KG1 (cell line): ENCODE measurements around the gene ACP6.

Source experiments
- DNase-seq: peaks from one replicate; lab custom pipeline; 2025; lab: John Stamatoyannopoulos, UW

Gene ACP6

DNA sequence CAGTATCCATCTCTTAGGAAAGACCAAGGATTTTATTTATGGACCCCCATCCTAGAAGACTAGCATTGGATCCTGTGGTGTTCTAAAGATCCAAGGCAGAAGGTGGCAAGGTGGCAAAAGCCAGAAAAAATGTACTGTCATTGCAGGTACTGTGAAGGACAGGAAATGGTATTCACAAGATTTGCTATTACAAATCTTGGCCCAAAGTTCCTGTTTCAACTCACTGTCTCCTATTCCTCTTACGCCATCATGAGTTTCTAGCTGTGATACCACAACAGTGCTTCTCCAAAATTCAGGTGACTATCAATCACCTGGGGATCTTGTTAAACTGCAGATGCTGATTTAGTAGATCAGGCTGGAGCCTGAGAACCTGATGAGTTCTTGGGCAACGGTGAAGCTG lies 21.4 kb downstream of the ACP6 start:
- DNase-seq, result no peak

GRCh38 chr1:147647796-147648633 lies 22.3 kb downstream of the ACP6 start:
- no peak for DNase-seq

- DNase-seq, result no peak
These were observed 26.4 kb downstream of the ACP6 start for GRCh38 chr1:147643974-147644373.

DNA sequence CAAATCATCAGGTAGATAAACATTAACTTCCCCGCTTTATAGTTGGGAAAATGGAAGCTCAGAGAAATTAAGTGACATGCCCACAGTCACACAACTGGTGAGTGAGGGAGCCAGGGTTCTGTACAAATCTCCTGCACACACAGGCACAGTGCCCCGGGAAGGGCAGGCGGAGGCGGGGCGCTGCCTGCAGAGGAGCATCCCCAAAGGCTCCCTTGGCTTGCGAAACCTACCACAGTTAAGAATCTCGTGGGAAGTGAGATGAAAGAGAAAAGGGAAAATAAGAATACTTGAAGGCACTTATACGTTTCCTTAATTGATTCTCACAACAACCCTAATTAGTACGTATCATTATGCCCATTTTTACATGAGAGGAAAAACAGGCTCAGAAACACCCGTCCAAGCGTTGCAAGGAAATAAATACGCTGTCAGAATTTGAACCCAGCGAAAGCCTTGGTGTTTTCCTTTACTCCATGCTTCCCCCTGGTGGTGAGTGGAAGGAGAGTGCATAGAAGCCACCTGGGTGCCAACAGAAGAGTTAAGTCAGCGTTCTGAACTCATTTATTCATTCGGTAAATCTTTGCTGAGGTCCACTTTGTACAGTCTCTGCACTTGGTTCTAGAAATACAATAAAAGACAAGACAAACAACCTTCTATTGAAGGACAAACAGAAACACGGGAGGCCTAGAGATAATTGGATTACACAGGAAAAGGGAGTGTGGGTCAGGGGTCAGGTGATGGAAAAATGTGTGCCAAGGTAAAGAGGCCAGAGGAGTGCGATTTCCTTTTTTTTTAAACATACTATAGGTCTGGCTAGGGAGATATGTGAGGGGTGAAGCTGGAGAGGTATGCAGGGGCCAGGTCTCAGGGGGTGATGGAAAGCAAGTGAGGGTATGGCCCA lies 28.4 kb downstream of the ACP6 start:
- no peak for DNase-seq

GRCh38 chr1:147641291-147641690 lies 29.0 kb downstream of the ACP6 start:
- no peak for DNase-seq

DNA sequence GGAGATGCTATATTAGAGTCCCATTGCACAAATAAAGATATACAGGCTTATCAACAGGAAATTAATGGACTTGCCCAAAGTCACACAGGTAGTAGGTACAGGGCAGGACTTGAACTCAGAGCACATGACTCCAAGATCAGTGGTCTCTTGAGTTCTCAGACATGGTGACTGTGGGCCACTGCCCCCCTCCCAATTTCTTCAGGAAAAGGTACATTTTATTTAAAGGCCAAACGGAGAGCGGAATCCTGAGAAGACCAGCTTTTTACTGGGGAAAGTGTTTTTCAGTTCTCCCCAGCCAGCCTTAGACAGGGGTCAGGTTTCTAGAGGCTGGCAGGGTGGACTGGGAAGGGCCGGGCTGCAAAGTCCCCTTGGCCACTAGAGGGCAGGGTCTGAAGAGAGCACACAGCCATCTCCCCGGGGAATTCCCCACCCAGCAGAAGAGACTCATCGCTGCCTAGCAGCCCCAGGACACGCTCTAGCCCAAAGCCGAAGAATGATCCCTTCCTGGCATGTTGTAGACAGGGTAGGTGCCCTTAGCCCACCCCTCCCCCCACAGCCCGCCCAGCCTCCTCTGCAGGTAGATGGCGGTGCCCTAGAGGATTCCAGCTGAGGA lies 29.7 kb downstream of the ACP6 start:
- DNase-seq, result no peak

DNA sequence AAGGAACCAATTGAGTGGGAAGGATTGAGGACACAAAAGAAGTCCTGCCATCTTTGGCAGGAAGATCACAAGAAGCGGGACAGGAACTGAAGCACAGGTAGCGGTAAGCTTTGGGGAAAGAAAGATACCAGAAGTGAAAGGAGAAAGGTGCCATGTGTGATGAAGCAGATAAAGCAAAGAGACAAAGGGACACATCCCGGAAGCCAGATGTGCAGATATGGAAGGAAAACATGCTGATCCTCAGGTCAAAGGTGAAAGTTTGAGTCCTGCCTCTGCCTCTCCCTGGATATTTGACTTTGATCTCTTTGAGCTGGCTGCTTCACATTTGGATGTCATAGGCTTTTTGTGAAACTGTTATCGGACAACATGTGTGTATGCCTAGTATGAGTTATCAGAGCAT lies 34.0 kb downstream of the ACP6 start:
- DNase-seq, result no peak

GRCh38 chr1:147635342-147635741 lies 35.0 kb downstream of the ACP6 start:
- no peak for DNase-seq

DNA sequence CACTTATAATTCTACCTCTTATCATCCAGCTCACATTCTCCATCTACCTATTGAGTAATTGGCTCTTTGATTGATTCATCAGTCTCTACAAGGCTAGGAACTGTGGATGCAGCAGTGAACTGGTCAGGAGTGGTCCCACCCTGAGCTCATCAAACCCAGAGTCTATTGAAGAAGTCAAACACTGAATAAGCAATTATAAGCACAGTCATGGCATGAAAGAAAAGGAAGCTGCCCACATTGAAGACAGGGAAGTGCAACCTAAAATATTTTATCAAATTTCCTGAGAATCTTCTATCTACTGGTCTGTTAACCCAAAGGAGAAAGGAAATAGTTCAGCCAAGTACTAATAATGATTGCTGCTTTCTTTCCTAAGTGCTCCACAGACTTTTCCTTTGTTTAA lies 35.7 kb downstream of the ACP6 start:
- no peak for DNase-seq

DNA sequence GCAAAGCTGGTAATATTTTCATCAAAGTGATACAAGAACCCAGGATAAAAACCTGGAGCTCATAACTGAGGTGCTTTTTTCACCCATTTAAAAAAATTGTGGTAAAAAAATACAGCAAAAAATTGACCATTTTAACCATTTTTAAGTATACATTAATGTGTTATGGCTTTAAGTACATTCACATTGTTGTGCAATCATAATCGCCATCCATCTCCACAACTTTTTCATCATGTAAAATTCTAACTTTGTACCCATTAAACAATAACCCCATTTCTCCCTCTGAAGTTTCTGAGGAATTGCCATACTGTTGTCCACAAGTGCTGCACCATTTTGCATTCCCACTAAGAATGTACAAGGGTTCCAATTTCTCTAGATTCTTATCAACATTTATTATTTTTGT lies 36.6 kb downstream of the ACP6 start:
- no peak for DNase-seq

- no peak for DNase-seq
These were observed 38.5 kb downstream of the ACP6 start for GRCh38 chr1:147631839-147632238.

- no peak for DNase-seq
These were observed 39.9 kb downstream of the ACP6 start for GRCh38 chr1:147630447-147630846.

GRCh38 chr1:147630022-147630421 lies 40.3 kb downstream of the ACP6 start:
- DNase-seq, result no peak

DNA sequence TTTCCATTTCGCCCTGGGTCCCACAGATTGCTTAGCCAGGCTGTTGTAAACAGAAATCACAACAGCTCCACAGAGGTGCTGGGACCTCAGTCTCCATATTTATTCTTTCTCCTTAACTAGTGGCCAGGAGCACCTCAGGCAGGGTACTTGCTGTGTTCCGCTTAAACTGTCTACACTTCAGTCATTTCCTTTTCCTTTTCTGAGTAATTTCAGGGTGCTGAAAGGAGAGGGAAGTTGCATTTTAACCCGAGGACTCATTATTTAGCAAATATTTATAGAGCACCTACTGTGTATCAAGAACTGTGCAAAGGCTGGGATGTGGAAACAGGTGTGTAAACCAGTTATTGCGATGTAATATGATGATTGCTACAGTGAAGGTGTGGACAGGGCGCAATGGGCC lies 41.9 kb downstream of the ACP6 start:
- DNase-seq, result no peak

- peak; percentile 17 for DNase-seq
These were observed 42.8 kb downstream of the ACP6 start for GRCh38 chr1:147627435-147628110.

GRCh38 chr1:147626739-147627138 lies 43.6 kb downstream of the ACP6 start:
- no peak for DNase-seq

- no peak for DNase-seq
These were observed 44.0 kb downstream of the ACP6 start for GRCh38 chr1:147626291-147626690.

DNA sequence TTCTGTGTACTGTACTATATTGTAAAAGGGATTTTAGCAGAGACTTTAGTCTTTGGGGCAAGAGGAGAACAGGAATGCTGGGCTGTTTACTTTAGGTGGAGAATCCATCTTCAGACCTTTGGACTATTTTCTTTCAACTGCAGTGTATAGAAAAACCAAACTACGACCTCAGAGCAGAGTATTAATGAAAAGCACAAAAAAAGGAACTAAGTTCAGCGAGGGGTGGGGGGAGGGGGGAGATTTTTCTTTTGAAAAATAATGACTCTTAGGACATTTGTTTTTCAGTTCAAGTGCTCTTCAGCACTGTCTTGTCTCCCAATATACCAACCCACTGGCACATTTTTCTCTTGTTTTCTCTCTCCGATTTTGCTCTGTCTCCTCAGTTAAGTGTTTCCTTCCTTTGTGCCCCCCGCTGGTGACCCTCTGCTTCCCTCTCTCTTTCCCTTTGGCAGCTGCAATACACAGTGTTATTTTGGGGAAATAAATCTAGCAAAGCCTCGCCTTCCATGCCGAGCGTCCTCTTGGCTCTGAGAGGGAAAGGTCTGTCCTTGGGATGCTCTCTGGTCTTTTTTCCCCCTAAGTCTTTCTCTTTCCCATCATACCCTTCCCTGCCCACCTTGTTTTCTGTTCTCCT lies 44.8 kb downstream of the ACP6 start:
- DNase-seq, result peak; percentile 15

- no peak for DNase-seq
These were observed 45.8 kb downstream of the ACP6 start for GRCh38 chr1:147624529-147624928.

DNA sequence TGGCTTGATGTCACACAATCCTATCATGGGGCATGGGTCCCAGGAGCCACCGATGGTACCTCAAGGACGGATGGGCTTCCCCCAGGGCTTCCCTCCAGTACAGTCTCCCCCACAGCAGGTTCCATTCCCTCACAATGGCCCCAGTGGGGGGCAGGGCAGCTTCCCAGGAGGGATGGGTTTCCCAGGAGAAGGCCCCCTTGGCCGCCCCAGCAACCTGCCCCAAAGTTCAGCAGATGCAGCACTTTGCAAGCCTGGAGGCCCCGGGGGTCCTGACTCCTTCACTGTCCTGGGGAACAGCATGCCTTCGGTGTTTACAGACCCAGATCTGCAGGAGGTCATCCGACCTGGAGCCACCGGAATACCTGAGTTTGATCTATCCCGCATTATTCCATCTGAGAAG lies 46.3 kb downstream of the ACP6 start:
- no peak for DNase-seq

DNA sequence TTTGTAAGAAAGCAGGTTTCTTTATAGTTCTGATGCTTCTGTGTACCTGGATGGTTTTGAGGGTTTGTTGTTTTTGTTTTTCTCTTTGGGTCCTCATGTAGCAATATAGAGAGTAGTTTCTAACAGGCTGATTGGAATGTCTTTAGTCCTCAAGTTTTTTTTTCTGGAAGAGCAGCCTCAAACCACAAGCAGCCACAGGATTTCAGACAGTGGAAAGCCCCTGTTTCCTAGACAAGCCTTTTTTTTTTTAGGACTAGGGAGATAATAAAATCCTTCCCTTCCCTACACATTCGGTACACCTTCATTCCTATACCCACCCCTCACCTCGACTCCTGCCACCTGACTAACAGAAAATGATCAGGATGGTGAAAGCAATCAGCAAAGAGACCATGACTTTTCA lies 47.6 kb downstream of the ACP6 start:
- no peak for DNase-seq

- no peak for DNase-seq
These were observed 49.8 kb downstream of the ACP6 start for GRCh38 chr1:147620543-147620942.
